HCT116 (cell line): ENCODE results near the gene SECISBP2L. TPM values are rescaled to one million over a fixed set of nuclear protein-coding genes. Genes with fewer than 3 reads are reported as not detected.

ENCODE experiments used
- ATAC-seq: fragments of 200-7000 bp; cut with Tn5 transposase; 2 replicates; pipeline ENCODE4 v1.9.1; 2020; ENCODE audit warnings: mild to moderate bottlenecking, moderate library complexity
- BruUV-seq: library from RNA; stranded (reverse); fragments of 400-500 nt; replicated peaks from 2 replicates; lab custom pipeline; 2021; lab: Mats Ljungman, UMichigan
- CTCF ChIA-PET: fragments of 300-600 bp; sonication (Branson Sonifier 250); formaldehyde crosslinking; loops from one replicate; lab custom pipeline; 2021; ENCODE audit warnings: antibody characterized with exemption; lab: Charles Lee
- POLR2A ChIA-PET: fragments of 300-600, 350-600 bp; sonication (Branson Sonifier 250); formaldehyde crosslinking; loops from one replicate; lab custom pipeline; 2021; ENCODE audit warnings: antibody characterized with exemption; lab: Charles Lee
- RAD21 ChIA-PET, 2 experiments: fragments of 300-600 bp; sonication (Branson Sonifier 250); formaldehyde crosslinking; loops; one replicate each; lab custom pipeline; 2023; ENCODE audit warnings: low total read pairs in 2 of 2; ENCODE audit not compliant: uncharacterized antibody in 2 of 2, unreplicated experiment in 2 of 2, low non-redundant PET in 1 of 2; lab: Charles Lee
- DNase-seq: peaks from one replicate; pipeline ENCODE4 v3.0.0-alpha.2; 2010; ENCODE audit warnings: low read depth, low spot score
- H2AFZ ChIP-seq: fragments of 200-600 bp; shearing (Covaris generic), sonication (generic); 2 replicates; pipeline ENCODE4 v1.6.1; 2017; ENCODE audit warnings: low read depth, mixed run types, mixed read lengths, antibody characterized with exemption, low read length; ENCODE audit not compliant: poor library complexity, severe bottlenecking
- H3K27ac ChIP-seq: 2 replicates; pipeline ENCODE4 v1.5.1; 2012; ENCODE audit warnings: low read depth, low read length
- H3K27me3 ChIP-seq: fragments of 200-600 bp; sonication (generic); 2 replicates; pipeline ENCODE4 v1.6.1; 2016; ENCODE audit warnings: mixed run types, low read length, mixed read lengths; ENCODE audit not compliant: insufficient read depth
- H3K36me3 ChIP-seq, 2 experiments: fragments of 200-500 bp in 1 of 2; fragments of 200-600 bp in 1 of 2; sonication (Bioruptor generic) in 1 of 2; sonication (generic) in 1 of 2; 2 replicates each; pipeline versions ENCODE4 v1.5.1 to v1.6.1; 2014 to 2016; ENCODE audit warnings: low read length in 2 of 2, inconsistent platforms in 1 of 2, mixed read lengths in 1 of 2, mixed run types in 1 of 2; ENCODE audit not compliant: insufficient read depth in 2 of 2, control insufficient read depth in 1 of 2
- H3K4me1 ChIP-seq, 2 experiments: fragments of 200-600 bp in 1 of 2; sonication (generic) in 1 of 2; 2 replicates each; pipeline versions ENCODE4 v1.5.1 to v1.6.1; 2012 to 2017; ENCODE audit warnings: low read length in 2 of 2, inconsistent platforms in 1 of 2, mild to moderate bottlenecking in 1 of 2, mixed read lengths in 1 of 2, mixed run types in 1 of 2, moderate library complexity in 1 of 2; ENCODE audit not compliant: insufficient read depth in 2 of 2, control insufficient read depth in 1 of 2
- H3K4me2 ChIP-seq: fragments of 200-600 bp; sonication (generic); 2 replicates; pipeline ENCODE4 v1.6.1; 2017; ENCODE audit warnings: mixed run types, low read length, mixed read lengths
- H3K4me3 ChIP-seq, 2 experiments: fragments of 200-600 bp in 1 of 2; sonication (generic) in 1 of 2; replicated peaks in 1 of 2; 2 replicates each; pipeline ENCODE4 v1.5.1; 2011 to 2016; ENCODE audit warnings: low read length in 2 of 2, control low read depth in 1 of 2, low read depth in 1 of 2, mild to moderate bottlenecking in 1 of 2, mixed read lengths in 1 of 2, mixed run types in 1 of 2
- H3K79me2 ChIP-seq: fragments of 200-600 bp; sonication (generic); 2 replicates; pipeline ENCODE4 v1.6.1; 2017; ENCODE audit warnings: mild to moderate bottlenecking, mixed run types, low read length, moderate library complexity, mixed read lengths; ENCODE audit not compliant: insufficient read depth
- H3K9ac ChIP-seq: fragments of 200-600 bp; sonication (generic); 2 replicates; pipeline ENCODE4 v1.6.1; 2016; ENCODE audit warnings: low read length, mixed read lengths
- H3K9me2 ChIP-seq: fragments of 200-600 bp; sonication (generic), shearing (Covaris generic); 2 replicates; pipeline ENCODE4 v1.6.1; 2017; ENCODE audit warnings: mixed run types, mild to moderate bottlenecking, moderate library complexity; ENCODE audit not compliant: insufficient read depth
- H3K9me3 ChIP-seq, 2 experiments: fragments of 200-500 bp in 1 of 2; fragments of 200-600 bp in 1 of 2; sonication (Bioruptor generic) in 1 of 2; sonication (generic) in 1 of 2; 2 replicates each; pipeline ENCODE4 v1.6.1; 2014 to 2017; ENCODE audit warnings: low read length in 2 of 2, mixed read lengths in 2 of 2, inconsistent platforms in 1 of 2, low read depth in 1 of 2, mild to moderate bottlenecking in 1 of 2, mixed run types in 1 of 2, moderate library complexity in 1 of 2; ENCODE audit not compliant: control insufficient read depth in 1 of 2, insufficient read depth in 1 of 2
- H4K20me1 ChIP-seq: fragments of 200-600 bp; sonication (generic), shearing (Covaris generic); 2 replicates; pipeline ENCODE4 v1.6.1; 2017; ENCODE audit warnings: mixed run types, mild to moderate bottlenecking, moderate library complexity; ENCODE audit not compliant: insufficient read depth
- CEBPB ChIP-seq: IDR thresholded peaks from 2 replicates; pipeline ENCODE4 v1.6.1; 2012; ENCODE audit warnings: low read depth
- EGR1 ChIP-seq: IDR thresholded peaks from 2 replicates; pipeline ENCODE4 v1.6.1; 2012; ENCODE audit warnings: low read depth
- EZH2 ChIP-seq: fragments of 200-600 bp; sonication (generic); IDR thresholded peaks from 2 replicates; pipeline ENCODE4 v1.6.1; 2017; ENCODE audit warnings: antibody characterized with exemption, mixed run types
- POLR2A ChIP-seq: IDR thresholded peaks from 2 replicates; pipeline ENCODE4 v1.7.0; 2011; ENCODE audit warnings: borderline replicate concordance; ENCODE audit not compliant: insufficient read depth, insufficient read length; ENCODE audit errors: extremely low read depth
- RAD21 ChIP-seq: IDR thresholded peaks from 2 replicates; pipeline ENCODE4 v1.6.1; 2012; ENCODE audit warnings: low read depth, mild to moderate bottlenecking
- SIN3A ChIP-seq: IDR thresholded peaks from 2 replicates; pipeline ENCODE4 v1.6.1; 2012; ENCODE audit warnings: low read depth
- SP1 ChIP-seq: IDR thresholded peaks from 2 replicates; pipeline ENCODE4 v1.6.1; 2012; ENCODE audit warnings: low read depth
- SRF ChIP-seq: IDR thresholded peaks from 2 replicates; pipeline ENCODE4 v1.6.1; 2012; ENCODE audit warnings: low read depth
- TCF7L2 ChIP-seq: IDR thresholded peaks from 2 replicates; pipeline ENCODE4 v1.7.0; 2011; ENCODE audit warnings: borderline replicate concordance, inconsistent platforms; ENCODE audit not compliant: insufficient read depth, insufficient read length; ENCODE audit errors: extremely low read depth
- YY1 ChIP-seq: IDR thresholded peaks from 2 replicates; pipeline ENCODE4 v1.6.1; 2011; ENCODE audit warnings: low read length, low read depth, moderate library complexity, mild to moderate bottlenecking; ENCODE audit not compliant: insufficient replicate concordance; ENCODE audit errors: extremely low read depth
- ZFX ChIP-seq: fragments of 450-650 bp; IDR thresholded peaks from 2 replicates; pipeline ENCODE4 v1.6.1; 2017
- ZNF274 ChIP-seq: fragments of 200-500 bp; sonication (Bioruptor generic); IDR thresholded peaks from 2 replicates; pipeline ENCODE4 v1.6.1; 2014; ENCODE audit warnings: mild to moderate bottlenecking, low read depth, low read length, inconsistent platforms
- intact Hi-C: fragments of 100-400 bp; cut with micrococcal nuclease; formaldehyde crosslinking; loops from 2 replicates; pipeline ENCODE4 v1.10.0; 2022
- total RNA-seq: library from RNA; stranded (reverse); gene quantifications from one replicate; pipeline ENCODE4 v1.2.1, GENCODE V29; 2021; ENCODE audit not compliant: unreplicated experiment
- TF ChIP-seq, protein P1 (sequence below): IDR thresholded peaks from 2 replicates; pipeline ENCODE4 v1.6.1; 2012
- TF ChIP-seq, protein P2 (sequence below), 3 experiments: fragments of 200-600 bp in 1 of 3; sonication (generic) in 1 of 3; IDR thresholded peaks in 2 of 3; conservative IDR thresholded peaks in 1 of 3; 2 replicates each; pipeline ENCODE4 v1.5.1; 2012 to 2017; ENCODE audit warnings: low read depth in 2 of 3, low read length in 2 of 3, antibody characterized with exemption in 1 of 3, borderline replicate concordance in 1 of 3, control low read depth in 1 of 3, mild to moderate bottlenecking in 1 of 3, mixed read lengths in 1 of 3, mixed run types in 1 of 3, moderate library complexity in 1 of 3; ENCODE audit not compliant: insufficient read depth in 1 of 3
- TF ChIP-seq, protein P3 (sequence below): IDR thresholded peaks from 2 replicates; pipeline ENCODE4 v1.6.1; 2011; ENCODE audit warnings: mild to moderate bottlenecking, low read length, moderate library complexity; ENCODE audit not compliant: insufficient replicate concordance; ENCODE audit errors: extremely low read depth

SECISBP2L gene
- total RNA-seq, 1 experiment from 2014 or later, result 22.9 TPM

DNA sequence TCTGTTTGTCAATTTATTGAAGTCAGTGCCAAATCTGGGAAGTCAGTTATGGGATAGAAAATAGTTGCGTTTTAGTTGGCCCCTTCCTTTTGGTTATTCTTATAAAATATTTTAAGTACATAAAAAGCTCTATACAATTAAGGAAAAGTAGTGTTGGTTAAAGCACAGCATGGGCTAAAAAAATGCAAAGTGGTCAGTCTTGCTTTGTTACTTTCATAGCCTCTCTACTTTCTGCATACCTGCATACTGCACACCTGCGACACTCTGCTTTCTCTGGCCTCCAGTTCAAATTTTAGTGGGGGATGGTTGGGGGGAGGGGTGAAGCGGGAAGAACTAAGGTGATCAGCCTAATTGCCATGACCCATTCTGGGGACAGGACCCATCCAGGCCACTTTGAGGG lies 60.7 kb downstream of the SECISBP2L start:
- H3K4me3 ChIP-seq, result no peak overlapping the region
- DNase-seq, result no peak
- TF ChIP-seq EGR1 (no peak), TCF7L2 (no peak), SRF (no peak), SIN3A (no peak), POLR2A (no peak), RAD21 (no peak)
- TF ChIP-seq, protein P1, sequence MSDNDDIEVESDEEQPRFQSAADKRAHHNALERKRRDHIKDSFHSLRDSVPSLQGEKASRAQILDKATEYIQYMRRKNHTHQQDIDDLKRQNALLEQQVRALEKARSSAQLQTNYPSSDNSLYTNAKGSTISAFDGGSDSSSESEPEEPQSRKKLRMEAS, result no peak
- TF ChIP-seq, all 23 proteins: peak for 0
- Histone ChIP-seq H3K27me3 (no peaks in the 10 kb centered on the region), H3K4me2 (no peak overlapping the region), H3K27ac (no peak overlapping the region), H2AFZ (no peak overlapping the region), H3K79me2 (no peaks in the 10 kb centered on the region), H3K9ac (no peak overlapping the region), H3K9me3 (no peaks in the 10 kb centered on the region), H3K9me2 (no peaks in the 10 kb centered on the region), H3K36me3 (no peaks in the 10 kb centered on the region), H4K20me1 (no peaks in the 10 kb centered on the region), H3K4me1 (no peaks in the 10 kb centered on the region)
- RAD21 ChIA-PET, result no interaction called here
- BruUV-seq, result no TSS peak
- no peak for ATAC-seq
- intact Hi-C loops, result no loop called here
- POLR2A ChIA-PET, result interaction anchor here (1.6 kb wide), 1 partner anchor 10 kb away, joined by 4 read pairs; no protein-coding TSS in a partner anchor
- CTCF ChIA-PET, result interaction anchor here (1.9 kb wide), 1 partner anchor 10 kb away, joined by 8 read pairs; no protein-coding TSS in a partner anchor

DNA sequence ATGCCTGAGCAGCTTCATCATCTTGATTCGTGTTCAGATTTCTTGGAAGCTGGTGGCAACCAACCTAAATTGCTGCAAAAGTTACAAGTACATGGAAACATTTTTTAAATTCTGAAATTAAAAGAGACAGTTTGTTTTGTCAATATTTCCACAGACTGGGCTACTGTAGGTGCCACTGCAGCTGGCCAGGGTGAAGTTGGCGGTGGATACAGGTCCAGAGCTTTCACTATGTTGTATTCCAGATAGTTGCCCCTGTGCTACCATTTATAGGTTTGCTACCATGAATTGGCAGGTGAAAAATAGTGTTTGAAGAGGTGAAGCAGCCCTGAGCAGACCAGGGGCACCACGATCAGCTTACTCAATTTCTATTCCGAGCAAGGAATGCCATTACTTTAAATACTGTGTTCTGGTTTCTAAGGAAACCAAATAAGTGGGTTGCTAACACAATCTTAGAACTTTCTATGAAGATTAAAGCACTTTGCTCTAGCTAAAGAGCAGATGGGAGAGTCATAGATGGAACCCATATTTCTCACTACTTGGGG lies 61.4 kb downstream of the SECISBP2L start:
- Histone ChIP-seq H3K79me2 (no peaks in the 10 kb centered on the region), H4K20me1 (no peaks in the 10 kb centered on the region), H3K4me1 (no peaks in the 10 kb centered on the region), H3K27me3 (no peaks in the 10 kb centered on the region), H3K4me2 (no peak overlapping the region), H3K36me3 (no peaks in the 10 kb centered on the region), H3K9ac (no peak overlapping the region), H3K27ac (no peak overlapping the region), H3K4me3 (no peak overlapping the region), H3K9me3 (no peaks in the 10 kb centered on the region), H2AFZ (no peak overlapping the region), H3K9me2 (no peaks in the 10 kb centered on the region)
- intact Hi-C loops, result no loop called here
- ChIA-PET RAD21 (no interaction called here), POLR2A (interaction anchor here (1.6 kb wide), 1 partner anchor 9 kb away, joined by 4 read pairs; no protein-coding TSS in a partner anchor), CTCF (interaction anchor here (1.9 kb wide), 1 partner anchor 9 kb away, joined by 8 read pairs; no protein-coding TSS in a partner anchor)
- BruUV-seq, result no TSS peak
- ATAC-seq (no peak), DNase-seq (no peak)
- TF ChIP-seq TCF7L2 (no peak), SP1 (no peak), RAD21 (no peak), SRF (no peak), ZNF274 (no peak), CEBPB (no peak), YY1 (no peak), EZH2 (no peak), ZFX (no peak)
- TF ChIP-seq, protein P2, sequence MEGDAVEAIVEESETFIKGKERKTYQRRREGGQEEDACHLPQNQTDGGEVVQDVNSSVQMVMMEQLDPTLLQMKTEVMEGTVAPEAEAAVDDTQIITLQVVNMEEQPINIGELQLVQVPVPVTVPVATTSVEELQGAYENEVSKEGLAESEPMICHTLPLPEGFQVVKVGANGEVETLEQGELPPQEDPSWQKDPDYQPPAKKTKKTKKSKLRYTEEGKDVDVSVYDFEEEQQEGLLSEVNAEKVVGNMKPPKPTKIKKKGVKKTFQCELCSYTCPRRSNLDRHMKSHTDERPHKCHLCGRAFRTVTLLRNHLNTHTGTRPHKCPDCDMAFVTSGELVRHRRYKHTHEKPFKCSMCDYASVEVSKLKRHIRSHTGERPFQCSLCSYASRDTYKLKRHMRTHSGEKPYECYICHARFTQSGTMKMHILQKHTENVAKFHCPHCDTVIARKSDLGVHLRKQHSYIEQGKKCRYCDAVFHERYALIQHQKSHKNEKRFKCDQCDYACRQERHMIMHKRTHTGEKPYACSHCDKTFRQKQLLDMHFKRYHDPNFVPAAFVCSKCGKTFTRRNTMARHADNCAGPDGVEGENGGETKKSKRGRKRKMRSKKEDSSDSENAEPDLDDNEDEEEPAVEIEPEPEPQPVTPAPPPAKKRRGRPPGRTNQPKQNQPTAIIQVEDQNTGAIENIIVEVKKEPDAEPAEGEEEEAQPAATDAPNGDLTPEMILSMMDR (IDR thresholded peaks at IDR 0.05 in 2 of 3, conservative IDR thresholded peaks at IDR 0.05 in 1 of 3; ENCODE audit: borderline replicate concordance in 1 of 3, insufficient read depth in 1 of 3, low read depth in 2 of 3, low read length in 2 of 3), result no peak
- TF ChIP-seq, protein P3, sequence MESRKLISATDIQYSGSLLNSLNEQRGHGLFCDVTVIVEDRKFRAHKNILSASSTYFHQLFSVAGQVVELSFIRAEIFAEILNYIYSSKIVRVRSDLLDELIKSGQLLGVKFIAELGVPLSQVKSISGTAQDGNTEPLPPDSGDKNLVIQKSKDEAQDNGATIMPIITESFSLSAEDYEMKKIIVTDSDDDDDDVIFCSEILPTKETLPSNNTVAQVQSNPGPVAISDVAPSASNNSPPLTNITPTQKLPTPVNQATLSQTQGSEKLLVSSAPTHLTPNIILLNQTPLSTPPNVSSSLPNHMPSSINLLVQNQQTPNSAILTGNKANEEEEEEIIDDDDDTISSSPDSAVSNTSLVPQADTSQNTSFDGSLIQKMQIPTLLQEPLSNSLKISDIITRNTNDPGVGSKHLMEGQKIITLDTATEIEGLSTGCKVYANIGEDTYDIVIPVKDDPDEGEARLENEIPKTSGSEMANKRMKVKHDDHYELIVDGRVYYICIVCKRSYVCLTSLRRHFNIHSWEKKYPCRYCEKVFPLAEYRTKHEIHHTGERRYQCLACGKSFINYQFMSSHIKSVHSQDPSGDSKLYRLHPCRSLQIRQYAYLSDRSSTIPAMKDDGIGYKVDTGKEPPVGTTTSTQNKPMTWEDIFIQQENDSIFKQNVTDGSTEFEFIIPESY, result no peak
